ENCODE data around the gene GNL1.
"Not testable (repeated sequence)": the region's sequence is repeated elsewhere in the genome, so short reads cannot be mapped to it uniquely, and the experiment has no call there.

GNL1 gene

GRCh38 chr6:30516754-30517076, 39.6 kb downstream of the GNL1 start:
- ATAC-seq (replicated peaks; ENCODE audit: extremely low read depth, poor library complexity, severe bottlenecking); DNase-seq (ENCODE audit: low spot score in 2 of 2); H3K27me3 Mint-ChIP-seq; H3K9me3 Mint-ChIP-seq: not testable (repeated sequence)
- peak overlapping the region; percentile 93 for H3K27ac Mint-ChIP-seq (ENCODE audit: low read depth)
- peaks cover 13% of the 10 kb centered on the region for H3K36me3 Mint-ChIP-seq (ENCODE audit: insufficient read depth)
- peak overlapping the region; percentile 79 for H3K4me3 Mint-ChIP-seq
- peaks cover 32% of the 10 kb centered on the region for H3K4me1 Mint-ChIP-seq

- peak overlapping the region; percentile 79 for H3K4me3 Mint-ChIP-seq
- no peaks in the 10 kb centered on the region for H3K27me3 Mint-ChIP-seq
- H3K36me3 Mint-ChIP-seq (ENCODE audit: insufficient read depth) = peaks cover 15% of the 10 kb centered on the region
- no peaks in the 10 kb centered on the region for H3K9me3 Mint-ChIP-seq
- H3K4me1 Mint-ChIP-seq = peaks cover 36% of the 10 kb centered on the region
- DNase-seq (ENCODE audit: low spot score in 2 of 2) = peak; percentile 63 to 88
- peak overlapping the region; percentile 93 for H3K27ac Mint-ChIP-seq (ENCODE audit: low read depth)
- ATAC-seq (replicated peaks; ENCODE audit: extremely low read depth, poor library complexity, severe bottlenecking) = peak; percentile 92
These were observed 40.1 kb downstream of the GNL1 start for GRCh38 chr6:30515944-30516753.

GRCh38 chr6:30515106-30515505, 41.2 kb downstream of the GNL1 start:
- no peak for ATAC-seq (replicated peaks; ENCODE audit: extremely low read depth, poor library complexity, severe bottlenecking)
- no peak for DNase-seq (ENCODE audit: low spot score in 2 of 2)
- H3K27me3 Mint-ChIP-seq = no peaks in the 10 kb centered on the region
- H3K36me3 Mint-ChIP-seq (ENCODE audit: insufficient read depth) = peaks cover 15% of the 10 kb centered on the region
- no peaks in the 10 kb centered on the region for H3K9me3 Mint-ChIP-seq
- H3K4me1 Mint-ChIP-seq = peaks cover 44% of the 10 kb centered on the region
- H3K4me3 Mint-ChIP-seq = peak overlapping the region; percentile 79
- peak overlapping the region; percentile 93 for H3K27ac Mint-ChIP-seq (ENCODE audit: low read depth)

GRCh38 chr6:30513451-30513850, 42.8 kb downstream of the GNL1 start:
- ATAC-seq (replicated peaks; ENCODE audit: extremely low read depth, poor library complexity, severe bottlenecking) (no peak), DNase-seq (ENCODE audit: low spot score in 2 of 2) (no peak)
- H3K4me1 Mint-ChIP-seq = peaks cover 55% of the 10 kb centered on the region
- H3K36me3 Mint-ChIP-seq (ENCODE audit: insufficient read depth) = peaks cover 20% of the 10 kb centered on the region
- H3K4me3 Mint-ChIP-seq = no peak overlapping the region
- no peaks in the 10 kb centered on the region for H3K27me3 Mint-ChIP-seq
- no peak overlapping the region for H3K27ac Mint-ChIP-seq (ENCODE audit: low read depth)
- H3K9me3 Mint-ChIP-seq = no peaks in the 10 kb centered on the region

- Mint-ChIP-seq H3K27me3 (no peaks in the 10 kb centered on the region), H3K9me3 (no peaks in the 10 kb centered on the region), H3K36me3 (ENCODE audit: insufficient read depth) (peaks cover 13% of the 10 kb centered on the region), H3K4me3 (no peak overlapping the region), H3K27ac (ENCODE audit: low read depth) (peak overlapping the region; percentile 19), H3K4me1 (peaks cover 60% of the 10 kb centered on the region)
- DNase-seq (ENCODE audit: low spot score in 2 of 2) (no peak), ATAC-seq (replicated peaks; ENCODE audit: extremely low read depth, poor library complexity, severe bottlenecking) (no peak)
These were observed 45.1 kb downstream of the GNL1 start for GRCh38 chr6:30511169-30511546.

GRCh38 chr6:30510419-30511168, 45.7 kb downstream of the GNL1 start:
- Mint-ChIP-seq H3K36me3 (ENCODE audit: insufficient read depth) (peaks cover 8% of the 10 kb centered on the region), H3K4me3 (no peak overlapping the region), H3K4me1 (peaks cover 54% of the 10 kb centered on the region), H3K9me3 (no peaks in the 10 kb centered on the region), H3K27me3 (no peaks in the 10 kb centered on the region), H3K27ac (ENCODE audit: low read depth) (peak overlapping the region; percentile 19)
- DNase-seq (ENCODE audit: low spot score in 2 of 2) = no peak
- ATAC-seq (replicated peaks; ENCODE audit: extremely low read depth, poor library complexity, severe bottlenecking) = no peak

GRCh38 chr6:30508890-30509736, 47.2 kb downstream of the GNL1 start:
- H3K4me3 Mint-ChIP-seq = peak overlapping the region; percentile 52
- ATAC-seq (replicated peaks; ENCODE audit: extremely low read depth, poor library complexity, severe bottlenecking) (peak; percentile 85), DNase-seq (ENCODE audit: low spot score in 2 of 2) (no peak)
- peaks cover 8% of the 10 kb centered on the region for H3K36me3 Mint-ChIP-seq (ENCODE audit: insufficient read depth)
- H3K27ac Mint-ChIP-seq (ENCODE audit: low read depth) = peak overlapping the region; percentile 62
- H3K9me3 Mint-ChIP-seq = no peaks in the 10 kb centered on the region
- H3K27me3 Mint-ChIP-seq = no peaks in the 10 kb centered on the region
- H3K4me1 Mint-ChIP-seq = peaks cover 44% of the 10 kb centered on the region

GRCh38 chr6:30507849-30508827, 48.2 kb downstream of the GNL1 start:
- Mint-ChIP-seq H3K27me3 (no peaks in the 10 kb centered on the region), H3K4me3 (peak overlapping the region; percentile 52), H3K27ac (ENCODE audit: low read depth) (peak overlapping the region; percentile 62), H3K4me1 (peaks cover 44% of the 10 kb centered on the region), H3K9me3 (no peaks in the 10 kb centered on the region), H3K36me3 (ENCODE audit: insufficient read depth) (peaks cover 8% of the 10 kb centered on the region)
- ATAC-seq (replicated peaks; ENCODE audit: extremely low read depth, poor library complexity, severe bottlenecking) = no peak
- DNase-seq (ENCODE audit: low spot score in 2 of 2) = no peak

GRCh38 chr6:30500421-30501355, 55.6 kb downstream of the GNL1 start:
- no peak overlapping the region for H3K27ac Mint-ChIP-seq (ENCODE audit: low read depth)
- ATAC-seq (replicated peaks; ENCODE audit: extremely low read depth, poor library complexity, severe bottlenecking) (no peak), DNase-seq (ENCODE audit: low spot score in 2 of 2) (no peak)
- H3K4me3 Mint-ChIP-seq = peak overlapping the region; percentile 55
- no peaks in the 10 kb centered on the region for H3K27me3 Mint-ChIP-seq
- H3K4me1 Mint-ChIP-seq = peaks cover 32% of the 10 kb centered on the region
- peaks cover 7% of the 10 kb centered on the region for H3K36me3 Mint-ChIP-seq (ENCODE audit: insufficient read depth)
- H3K9me3 Mint-ChIP-seq = no peaks in the 10 kb centered on the region

- not testable (repeated sequence) for H3K27ac Mint-ChIP-seq (ENCODE audit: low read depth); ATAC-seq (replicated peaks; ENCODE audit: extremely low read depth, poor library complexity, severe bottlenecking); H3K4me3 Mint-ChIP-seq; DNase-seq (ENCODE audit: low spot score in 2 of 2); H3K9me3 Mint-ChIP-seq; H3K27me3 Mint-ChIP-seq
- Mint-ChIP-seq H3K4me1 (peaks cover 51% of the 10 kb centered on the region), H3K36me3 (ENCODE audit: insufficient read depth) (peaks cover 20% of the 10 kb centered on the region)
These were observed 57.6 kb downstream of the GNL1 start for GRCh38 chr6:30498705-30499104.

GRCh38 chr6:30497714-30498113, 58.6 kb downstream of the GNL1 start:
- H3K27ac Mint-ChIP-seq (ENCODE audit: low read depth) = no peak overlapping the region
- no peak for ATAC-seq (replicated peaks; ENCODE audit: extremely low read depth, poor library complexity, severe bottlenecking)
- H3K36me3 Mint-ChIP-seq (ENCODE audit: insufficient read depth) = peaks cover 30% of the 10 kb centered on the region
- no peak overlapping the region for H3K4me3 Mint-ChIP-seq
- H3K27me3 Mint-ChIP-seq = no peaks in the 10 kb centered on the region
- peaks cover 61% of the 10 kb centered on the region for H3K4me1 Mint-ChIP-seq
- H3K9me3 Mint-ChIP-seq = no peaks in the 10 kb centered on the region
- DNase-seq (ENCODE audit: low spot score in 2 of 2) = no peak
